GM12878 (cell line): ENCODE data around the gene IQGAP2. TPM values are rescaled to one million over a fixed set of nuclear protein-coding genes. Genes with fewer than 3 reads are reported as not detected.

Experiments
- ATAC-seq: fragments of 200-7000 bp; cut with Tn5 transposase; 3 replicates; pipeline ENCODE4 v1.9.1; 2020; ENCODE audit warnings: mild to moderate bottlenecking, moderate library complexity
- BruUV-seq: library from RNA; stranded (reverse); fragments of 400-500 nt; replicated peaks from 2 replicates; lab custom pipeline; 2021; lab: Mats Ljungman, UMichigan
- CTCF ChIA-PET: fragments of 300-600 bp; sonication (Branson Sonifier 250); formaldehyde crosslinking; extraction: SDS; loops from one replicate; lab custom pipeline; 2021; ENCODE audit warnings: inconsistent platforms; lab: Yijun Ruan, JAX
- POLR2A ChIA-PET: fragments of 350-600 bp; formaldehyde crosslinking; extraction: SDS; loops from one replicate; lab custom pipeline; 2021; ENCODE audit warnings: inconsistent platforms; lab: Charles Lee
- RAD21 ChIA-PET: fragments of 300-600 bp; sonication (Branson Sonifier 250); formaldehyde crosslinking; loops from one replicate; lab custom pipeline; 2023; ENCODE audit warnings: antibody characterized with exemption; ENCODE audit not compliant: unreplicated experiment; lab: Charles Lee
- SMC1A ChIA-PET: fragments of 300-600 bp; sonication (Branson Sonifier 250); formaldehyde crosslinking; loops from one replicate; lab custom pipeline; 2023; ENCODE audit not compliant: unreplicated experiment, uncharacterized antibody; lab: Charles Lee
- DNase-seq: peaks from one replicate; pipeline ENCODE4 v3.0.0-alpha.2; 2011; ENCODE audit warnings: low read depth, low spot score
- FAIRE-seq: peaks from 3 replicates; lab custom pipeline; 2011; peaks lifted over from hg19 to GRCh38; lab: Jason Lieb, UNC
- H2AFZ ChIP-seq: 2 replicates; pipeline ENCODE4 v1.6.0; 2011; ENCODE audit warnings: low read depth, low read length, control low read depth; ENCODE audit not compliant: control insufficient read depth
- H3K27ac ChIP-seq: 2 replicates; pipeline ENCODE4 v1.5.1; 2011; ENCODE audit warnings: control low read depth; ENCODE audit not compliant: control insufficient read depth, insufficient read depth
- H3K27me3 ChIP-seq, 2 experiments: replicated peaks in 1 of 2; 2 replicates each; pipeline versions ENCODE4 v1.6.0 to v1.6.1; 2011; ENCODE audit warnings: low read length in 1 of 2; ENCODE audit not compliant: control insufficient read depth in 2 of 2, insufficient read depth in 2 of 2
- H3K36me3 ChIP-seq, 2 experiments: 2 replicates each; pipeline ENCODE4 v1.5.1; 2011; ENCODE audit warnings: low read length in 1 of 2; ENCODE audit not compliant: control insufficient read depth in 2 of 2, insufficient read depth in 2 of 2
- H3K4me1 ChIP-seq: 2 replicates; pipeline ENCODE4 v1.6.1; 2011; ENCODE audit warnings: mild to moderate bottlenecking, low read length, moderate library complexity, mixed read lengths; ENCODE audit not compliant: control insufficient read depth, insufficient read depth
- H3K4me2 ChIP-seq: 2 replicates; pipeline ENCODE4 v1.6.0; 2011; ENCODE audit warnings: control low read depth; ENCODE audit not compliant: control insufficient read depth, insufficient read depth
- H3K4me3 ChIP-seq: fragments of 200-600 bp; sonication (generic); 2 replicates; pipeline ENCODE4 v1.5.1; 2016
- H3K79me2 ChIP-seq: 2 replicates; pipeline ENCODE4 v1.6.0; 2011; ENCODE audit warnings: low read length; ENCODE audit not compliant: control insufficient read depth, insufficient read depth
- H3K9ac ChIP-seq: 2 replicates; pipeline ENCODE4 v1.8.0; 2011; ENCODE audit warnings: low read length, control low read depth, mixed read lengths; ENCODE audit not compliant: control insufficient read depth, insufficient read depth
- H3K9me3 ChIP-seq: replicated peaks from 3 replicates; pipeline ENCODE4 v1.5.1; 2011; ENCODE audit warnings: mild to moderate bottlenecking, low read length; ENCODE audit not compliant: control insufficient read depth, insufficient read depth
- H4K20me1 ChIP-seq: 2 replicates; pipeline ENCODE4 v1.6.0; 2011; ENCODE audit not compliant: control insufficient read depth, insufficient read depth
- CHD4 ChIP-seq: fragments of 200-600 bp; sonication (generic); IDR thresholded peaks from 2 replicates; pipeline ENCODE4 v1.6.1; 2016; ENCODE audit warnings: mild to moderate bottlenecking
- FOXK2 ChIP-seq: fragments of 450-650 bp; IDR thresholded peaks from 2 replicates; pipeline ENCODE4 v1.6.1; 2017; ENCODE audit warnings: mild to moderate bottlenecking, moderate library complexity
- GABPA ChIP-seq: IDR thresholded peaks from 2 replicates; pipeline ENCODE4 v1.6.1; 2014; ENCODE audit warnings: antibody characterized with exemption, low read depth, mild to moderate bottlenecking, inconsistent platforms
- HCFC1 ChIP-seq: fragments of 150-350 bp; IDR thresholded peaks from 2 replicates; pipeline ENCODE4 v1.6.1; 2014; ENCODE audit warnings: low read length
- JUNB ChIP-seq: IDR thresholded peaks from 2 replicates; pipeline ENCODE4 v1.6.1; 2016; ENCODE audit warnings: antibody characterized with exemption, mild to moderate bottlenecking
- LARP7 ChIP-seq: fragments of 450-650 bp; IDR thresholded peaks from 2 replicates; pipeline ENCODE4 v1.6.1; 2017; ENCODE audit warnings: mild to moderate bottlenecking
- NFIC ChIP-seq: IDR thresholded peaks from 2 replicates; pipeline ENCODE4 v1.6.1; 2012; ENCODE audit warnings: low read depth, mild to moderate bottlenecking, inconsistent platforms, low read length, moderate library complexity
- NFYB ChIP-seq: IDR thresholded peaks from 2 replicates; pipeline ENCODE4 v1.6.1; 2011; ENCODE audit warnings: low read depth, mild to moderate bottlenecking, low read length, improper control_type of control experiment, moderate library complexity; ENCODE audit not compliant: insufficient read depth
- POLR2AphosphoS2 ChIP-seq: IDR thresholded peaks from 2 replicates; pipeline ENCODE4 v1.6.1; 2011; ENCODE audit warnings: low read depth, mild to moderate bottlenecking, low read length, improper control_type of control experiment, moderate library complexity
- RBBP5 ChIP-seq: fragments of 200-600 bp; sonication (generic); conservative IDR thresholded peaks from 2 replicates; pipeline ENCODE4 v1.6.1; 2016
- SUZ12 ChIP-seq: fragments of 200-600 bp; sonication (generic); IDR thresholded peaks from one replicate; pipeline ENCODE4 v1.6.1; 2018; ENCODE audit warnings: antibody characterized with exemption, mild to moderate bottlenecking; ENCODE audit not compliant: unreplicated experiment
- TBL1XR1 ChIP-seq: IDR thresholded peaks from 2 replicates; pipeline ENCODE4 v1.6.1; 2012; ENCODE audit warnings: low read depth, low read length, improper control_type of control experiment
- WRNIP1 ChIP-seq: IDR thresholded peaks from 2 replicates; pipeline ENCODE4 v1.6.1; 2011; ENCODE audit warnings: low read depth, low read length, improper control_type of control experiment, borderline replicate concordance
- ZZZ3 ChIP-seq: IDR thresholded peaks from 2 replicates; pipeline ENCODE4 v1.6.1; 2011; ENCODE audit warnings: low read depth; ENCODE audit not compliant: control insufficient read depth, insufficient read length
- WGBS: methylation state at CpG from one replicate; pipeline ENCODE4 v1.1.6; 2016; ENCODE audit warnings: low lambda C conversion rate; ENCODE audit not compliant: insufficient replicate concordance, insufficient coverage; ENCODE audit errors: missing lambda C conversion rate; 5-methylcytosine and 5-hydroxymethylcytosine counted together
- in situ Hi-C: fragments of 300-500 bp; cut with MboI; formaldehyde crosslinking; loops from 9 replicates; pipeline ENCODE4 v1.14.3; 2018; ENCODE audit warnings: mixed read lengths
- intact Hi-C: fragments of 100-400 bp; cut with micrococcal nuclease; formaldehyde crosslinking; loops from one replicate; pipeline ENCODE4 v1.14.2; 2022; ENCODE audit not compliant: unreplicated experiment
- polyA plus RNA-seq, 11 experiments: library from polyadenylated mRNA; depleted of rRNA in 4 of 11; unstranded in 6 of 11; stranded (reverse) in 5 of 11; fragments of >200 nt; fragmentation: Nextera tagmentation in 4 of 11; fragmentation: Illumina TruSeq in 1 of 11; extraction: Ambion mirVana in 4 of 11; extraction: Trizol in 1 of 11; gene quantifications; 1 replicate in 1 of 11; 2 replicates in 10 of 11; pipeline versions ENCODE4 v1.2.1 to v1.2.3, GENCODE V29; 2011 to 2016; ENCODE audit warnings: inconsistent platforms in 2 of 11, missing spikeins in 2 of 11, low read depth in 1 of 11
- total RNA-seq, 4 experiments: library from RNA; depleted of rRNA in 3 of 4; stranded (reverse); fragments of >200 nt in 3 of 4; fragmentation: Illumina TruSeq in 1 of 4; extraction: Trizol in 1 of 4; gene quantifications; 2 replicates each; pipeline versions ENCODE4 v1.2.1 to v1.2.3, GENCODE V29; 2013 to 2021
- TF ChIP-seq, protein P1 (sequence below): fragments of 450-650 bp; IDR thresholded peaks from 2 replicates; pipeline ENCODE4 v1.6.1; 2018; ENCODE audit warnings: borderline replicate concordance, mild to moderate bottlenecking; ENCODE audit not compliant: partially characterized antibody
- TF ChIP-seq, protein P2 (sequence below): IDR thresholded peaks from 2 replicates; pipeline ENCODE4 v1.6.1; 2012; ENCODE audit warnings: low read length, inconsistent platforms
- TF ChIP-seq, protein P3 (sequence below): fragments of 150-350 bp; IDR thresholded peaks from 2 replicates; pipeline ENCODE4 v1.6.1; 2014; ENCODE audit warnings: mild to moderate bottlenecking, low read depth, low read length

Gene IQGAP2
- total and polyA plus RNA-seq, 10 of the 15 experiments (the other 5 are each of a cell fraction or from before 2014, with no cell fraction given) = 14.5 to 41.4 (median 21.8) TPM

DNA sequence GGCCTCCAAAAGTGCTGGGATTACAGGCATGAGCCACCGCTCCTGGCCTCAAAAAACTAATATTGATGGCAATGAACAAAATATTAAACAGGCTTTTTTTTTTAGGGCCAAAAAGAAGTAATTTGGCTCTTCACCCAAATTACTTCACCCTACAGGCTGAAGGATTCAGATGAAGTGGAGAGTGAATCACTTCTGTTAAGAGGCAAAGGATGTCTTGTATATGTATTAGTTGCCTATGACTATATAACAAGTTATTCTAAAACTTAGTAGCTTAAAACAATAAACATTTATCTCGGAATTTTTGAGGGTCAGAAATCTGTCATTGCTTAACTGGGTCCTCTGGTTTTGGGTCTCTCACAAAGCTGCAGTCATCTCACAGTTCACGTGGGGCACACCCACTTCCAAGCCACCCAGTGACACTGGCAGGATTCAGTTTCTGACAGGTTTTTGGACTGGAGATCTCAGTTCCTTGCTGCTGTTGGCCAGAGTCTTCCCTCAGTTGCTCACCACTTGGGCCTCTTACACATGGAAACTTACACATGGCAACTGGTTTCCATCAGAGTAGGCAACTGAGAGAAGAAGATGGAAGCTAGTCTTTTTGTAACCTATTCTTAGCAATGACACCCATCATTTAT, 66.7 kb downstream of the IQGAP2 start (continued):
- TF ChIP-seq, protein P1, sequence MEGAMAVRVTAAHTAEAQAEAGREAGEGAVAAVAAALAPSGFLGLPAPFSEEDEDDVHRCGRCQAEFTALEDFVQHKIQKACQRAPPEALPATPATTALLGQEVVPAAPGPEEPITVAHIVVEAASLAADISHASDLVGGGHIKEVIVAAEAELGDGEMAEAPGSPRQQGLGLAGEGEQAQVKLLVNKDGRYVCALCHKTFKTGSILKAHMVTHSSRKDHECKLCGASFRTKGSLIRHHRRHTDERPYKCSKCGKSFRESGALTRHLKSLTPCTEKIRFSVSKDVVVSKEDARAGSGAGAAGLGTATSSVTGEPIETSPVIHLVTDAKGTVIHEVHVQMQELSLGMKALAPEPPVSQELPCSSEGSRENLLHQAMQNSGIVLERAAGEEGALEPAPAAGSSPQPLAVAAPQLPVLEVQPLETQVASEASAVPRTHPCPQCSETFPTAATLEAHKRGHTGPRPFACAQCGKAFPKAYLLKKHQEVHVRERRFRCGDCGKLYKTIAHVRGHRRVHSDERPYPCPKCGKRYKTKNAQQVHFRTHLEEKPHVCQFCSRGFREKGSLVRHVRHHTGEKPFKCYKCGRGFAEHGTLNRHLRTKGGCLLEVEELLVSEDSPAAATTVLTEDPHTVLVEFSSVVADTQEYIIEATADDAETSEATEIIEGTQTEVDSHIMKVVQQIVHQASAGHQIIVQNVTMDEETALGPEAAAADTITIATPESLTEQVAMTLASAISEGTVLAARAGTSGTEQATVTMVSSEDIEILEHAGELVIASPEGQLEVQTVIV = no peak
- no peak for TF ChIP-seq NFIC
- TF ChIP-seq HCFC1 = no peak
- no peak for TF ChIP-seq WRNIP1
- TF ChIP-seq, all 136 proteins: peak for 0

DNA sequence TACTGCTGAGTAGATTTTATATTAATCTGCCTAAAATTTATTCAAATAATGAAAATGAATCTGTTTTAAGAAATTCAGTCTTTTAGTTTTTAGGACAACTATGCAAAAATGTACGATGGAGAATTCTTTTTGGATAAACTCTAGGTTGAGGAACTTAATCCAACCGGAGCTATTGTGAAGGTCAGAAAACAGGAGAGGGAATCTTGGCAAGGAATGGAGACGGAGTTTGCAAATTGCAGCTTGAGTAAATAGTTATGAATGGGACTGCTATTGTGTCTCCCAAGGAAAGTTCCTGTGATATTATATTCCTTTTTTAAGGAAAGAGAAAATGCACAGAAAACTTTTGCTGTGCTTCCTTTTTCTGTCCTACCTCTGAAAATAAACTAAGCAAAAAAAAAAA, 67.9 kb downstream of the IQGAP2 start:
- WGBS = 65% methylated on average over 3 of the region's 3 CpGs
- no peaks in the 10 kb centered on the region for H3K4me1 ChIP-seq
- intact Hi-C loops (no loop called here), in situ Hi-C loops (no loop called here)
- POLR2A ChIA-PET = interaction anchor here (0.5 kb wide), 1 partner anchor 356 kb away, joined by 4 read pairs; no protein-coding TSS in a partner anchor
- CTCF ChIA-PET = no interaction called here
- no peaks in the 10 kb centered on the region for H3K9me3 ChIP-seq
- H3K36me3 ChIP-seq = no peaks in the 10 kb centered on the region
- no peak overlapping the region for H3K4me2 ChIP-seq
- FAIRE-seq (no peak), DNase-seq (no peak), ATAC-seq (no peak)
- no peaks in the 10 kb centered on the region for H3K79me2 ChIP-seq
- no TSS peak for BruUV-seq
- no peaks in the 10 kb centered on the region for H3K27me3 ChIP-seq
- no peak overlapping the region for H2AFZ ChIP-seq
- no peak overlapping the region for H3K4me3 ChIP-seq
- H4K20me1 ChIP-seq = no peaks in the 10 kb centered on the region
- SMC1A ChIA-PET = interaction anchor here (0.6 to 1.5 kb wide), 6 partner anchors 9 to 214 kb away, joined by 3 to 5 read pairs (median 3); no protein-coding TSS in a partner anchor
- TF ChIP-seq JUNB (no peak), SUZ12 (no peak), NFYB (no peak), TBL1XR1 (no peak), FOXK2 (no peak), GABPA (no peak), ZZZ3 (no peak), POLR2AphosphoS2 (no peak), CHD4 (no peak), LARP7 (no peak), RBBP5 (no peak)
- TF ChIP-seq, protein P2, sequence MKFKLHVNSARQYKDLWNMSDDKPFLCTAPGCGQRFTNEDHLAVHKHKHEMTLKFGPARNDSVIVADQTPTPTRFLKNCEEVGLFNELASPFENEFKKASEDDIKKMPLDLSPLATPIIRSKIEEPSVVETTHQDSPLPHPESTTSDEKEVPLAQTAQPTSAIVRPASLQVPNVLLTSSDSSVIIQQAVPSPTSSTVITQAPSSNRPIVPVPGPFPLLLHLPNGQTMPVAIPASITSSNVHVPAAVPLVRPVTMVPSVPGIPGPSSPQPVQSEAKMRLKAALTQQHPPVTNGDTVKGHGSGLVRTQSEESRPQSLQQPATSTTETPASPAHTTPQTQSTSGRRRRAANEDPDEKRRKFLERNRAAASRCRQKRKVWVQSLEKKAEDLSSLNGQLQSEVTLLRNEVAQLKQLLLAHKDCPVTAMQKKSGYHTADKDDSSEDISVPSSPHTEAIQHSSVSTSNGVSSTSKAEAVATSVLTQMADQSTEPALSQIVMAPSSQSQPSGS = no peak
- TF ChIP-seq, protein P3, sequence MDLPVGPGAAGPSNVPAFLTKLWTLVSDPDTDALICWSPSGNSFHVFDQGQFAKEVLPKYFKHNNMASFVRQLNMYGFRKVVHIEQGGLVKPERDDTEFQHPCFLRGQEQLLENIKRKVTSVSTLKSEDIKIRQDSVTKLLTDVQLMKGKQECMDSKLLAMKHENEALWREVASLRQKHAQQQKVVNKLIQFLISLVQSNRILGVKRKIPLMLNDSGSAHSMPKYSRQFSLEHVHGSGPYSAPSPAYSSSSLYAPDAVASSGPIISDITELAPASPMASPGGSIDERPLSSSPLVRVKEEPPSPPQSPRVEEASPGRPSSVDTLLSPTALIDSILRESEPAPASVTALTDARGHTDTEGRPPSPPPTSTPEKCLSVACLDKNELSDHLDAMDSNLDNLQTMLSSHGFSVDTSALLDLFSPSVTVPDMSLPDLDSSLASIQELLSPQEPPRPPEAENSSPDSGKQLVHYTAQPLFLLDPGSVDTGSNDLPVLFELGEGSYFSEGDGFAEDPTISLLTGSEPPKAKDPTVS = no peak
- no peak overlapping the region for H3K9ac ChIP-seq
- RAD21 ChIA-PET = interaction anchor here (0.6 kb wide), 1 partner anchor 1769 kb away, joined by 3 read pairs; no protein-coding TSS in a partner anchor
- H3K27ac ChIP-seq = no peak overlapping the region
